HepG2 (cell line): Measurements from ENCODE around the gene ABHD3.

Experiments
- BCLAF1 ChIP-seq: fragments of 450-650 bp; IDR thresholded peaks from 2 replicates; pipeline ENCODE4 v1.6.1; 2017; ENCODE audit warnings: mild to moderate bottlenecking
- ELF3 ChIP-seq: IDR thresholded peaks from 2 replicates; pipeline ENCODE4 v1.6.1; 2016; ENCODE audit warnings: missing genetic modification reagents, missing compliant biosample characterization
- ELF4 ChIP-seq: sonication (generic); formaldehyde crosslinking; IDR thresholded peaks from 2 replicates; pipeline ENCODE4 v1.5.0; 2020; ENCODE audit warnings: missing genetic modification reagents, mild to moderate bottlenecking, moderate library complexity, borderline replicate concordance
- ETV6 ChIP-seq: sonication (generic); formaldehyde crosslinking; conservative IDR thresholded peaks from 2 replicates; pipeline ENCODE4 v1.4.0; 2020; ENCODE audit warnings: missing genetic modification reagents
- KLF16 ChIP-seq, 2 experiments: sonication (generic) in 1 of 2; formaldehyde crosslinking in 1 of 2; IDR thresholded peaks; 2 replicates each; pipeline versions ENCODE4 v1.6.1 to v1.8.0; 2016 to 2023; ENCODE audit warnings: missing genetic modification reagents in 2 of 2, missing compliant biosample characterization in 1 of 2
- NCOR1 ChIP-seq: fragments of 200-600 bp; sonication (generic); IDR thresholded peaks from 2 replicates; pipeline ENCODE4 v1.7.0; 2017; ENCODE audit warnings: antibody characterized with exemption, low read length, borderline replicate concordance
- TCF12 ChIP-seq, 2 experiments: fragments of 450-650 bp in 1 of 2; sonication (generic) in 1 of 2; formaldehyde crosslinking in 1 of 2; IDR thresholded peaks; 2 replicates each; pipeline versions ENCODE4 v1.6.1 to v1.8.0; 2017 to 2022; ENCODE audit warnings: antibody characterized with exemption in 1 of 2, mild to moderate bottlenecking in 1 of 2, missing genetic modification reagents in 1 of 2, moderate library complexity in 1 of 2
- ZFP90 ChIP-seq: sonication (generic); formaldehyde crosslinking; IDR thresholded peaks from 2 replicates; pipeline ENCODE4 v1.8.0; 2022; ENCODE audit warnings: missing genetic modification reagents, mild to moderate bottlenecking, inconsistent platforms, borderline replicate concordance
- ZFX ChIP-seq: sonication (generic); formaldehyde crosslinking; IDR thresholded peaks from 2 replicates; pipeline ENCODE4 v1.4.0; 2020; ENCODE audit warnings: mild to moderate bottlenecking, low read depth, missing genetic modification reagents, moderate library complexity
- ZNF124 ChIP-seq: sonication (generic); formaldehyde crosslinking; IDR thresholded peaks from 2 replicates; pipeline ENCODE4 v1.4.0; 2020; ENCODE audit warnings: missing genetic modification reagents
- ZNF282 ChIP-seq: fragments of 450-650 bp; IDR thresholded peaks from 2 replicates; pipeline ENCODE4 v1.6.1; 2018; ENCODE audit not compliant: partially characterized antibody
- ZNF501 ChIP-seq: sonication (generic); formaldehyde crosslinking; IDR thresholded peaks from 2 replicates; pipeline ENCODE4 v1.5.1; 2020; ENCODE audit warnings: mild to moderate bottlenecking, moderate library complexity, missing genetic modification reagents
- ZNF639 ChIP-seq: conservative IDR thresholded peaks from 2 replicates; pipeline ENCODE4 v1.6.1; 2018; ENCODE audit warnings: missing genetic modification reagents
- TF ChIP-seq, protein P1 (sequence below): IDR thresholded peaks from 2 replicates; pipeline ENCODE4 v1.6.1; 2012; ENCODE audit warnings: inconsistent platforms

- TF ChIP-seq ZFX (CRISPR knock-in tag): no peak
- no peak for TF ChIP-seq NCOR1
- TF ChIP-seq TCF12 (IDR thresholded peaks at IDR 0.05): no peak
- TF ChIP-seq TCF12 (CRISPR knock-in tag; IDR thresholded peaks at IDR 0.05): no peak
- TF ChIP-seq ZFP90: no peak
- TF ChIP-seq ELF3 (CRISPR knock-in tag): no peak
- TF ChIP-seq, protein P1, sequence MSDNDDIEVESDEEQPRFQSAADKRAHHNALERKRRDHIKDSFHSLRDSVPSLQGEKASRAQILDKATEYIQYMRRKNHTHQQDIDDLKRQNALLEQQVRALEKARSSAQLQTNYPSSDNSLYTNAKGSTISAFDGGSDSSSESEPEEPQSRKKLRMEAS: no peak
- no peak for TF ChIP-seq ELF4
- no peak for TF ChIP-seq ZNF124 (CRISPR knock-in tag)
- no peak for TF ChIP-seq KLF16 (CRISPR knock-in tag; IDR thresholded peaks at IDR 0.05)
- no peak for TF ChIP-seq ETV6
- no peak for TF ChIP-seq BCLAF1
- TF ChIP-seq ZNF501 (CRISPR knock-in tag): no peak
- TF ChIP-seq ZNF282: no peak
- no peak for TF ChIP-seq ZNF639 (CRISPR knock-in tag)
Observed at GRCh38 chr18:21725201-21725600, 20.6 kb upstream of the ABHD3 start.
